Mucosa of rectum (tissue), 2 donors: ENCODE results near the gene PAX7.
"Not testable (repeated sequence)": the region's sequence is repeated elsewhere in the genome, so short reads cannot be mapped to it uniquely, and the experiment has no call there.

Experiments
- H3K27ac ChIP-seq, 2 donors: one replicate each; pipeline ENCODE4 v1.7.0; 2013; ENCODE audit warnings: inconsistent platforms in 2 of 2, low read depth in 2 of 2, low read length in 2 of 2
- H3K27me3 ChIP-seq, 2 donors: one replicate each; pipeline ENCODE4 v1.7.0; 2013; ENCODE audit warnings: low read length in 2 of 2; ENCODE audit not compliant: control insufficient read depth in 2 of 2, insufficient read depth in 2 of 2
- H3K36me3 ChIP-seq, 2 donors: one replicate each; pipeline ENCODE4 v1.7.0; 2013; ENCODE audit warnings: low read length in 2 of 2; ENCODE audit not compliant: control insufficient read depth in 2 of 2, insufficient read depth in 2 of 2
- H3K4me1 ChIP-seq, 2 donors: one replicate each; pipeline ENCODE4 v1.7.0; 2013; ENCODE audit warnings: low read length in 2 of 2, mild to moderate bottlenecking in 1 of 2; ENCODE audit not compliant: control insufficient read depth in 2 of 2, insufficient read depth in 2 of 2
- H3K4me3 ChIP-seq, 2 donors: one replicate each; pipeline ENCODE4 v1.7.0; 2013; ENCODE audit warnings: low read length in 2 of 2
- H3K9ac ChIP-seq, 2 donors: one replicate each; pipeline ENCODE4 v1.7.0; 2013; ENCODE audit warnings: low read length in 2 of 2, low read depth in 1 of 2, mild to moderate bottlenecking in 1 of 2
- H3K9me3 ChIP-seq, 2 donors: one replicate each; pipeline ENCODE4 v1.7.0; 2013; ENCODE audit warnings: low read length in 2 of 2; ENCODE audit not compliant: control insufficient read depth in 2 of 2
- donor health status: healthy.
- donor health status: Normal muscosa, but diverticular disease.

Gene PAX7

DNA sequence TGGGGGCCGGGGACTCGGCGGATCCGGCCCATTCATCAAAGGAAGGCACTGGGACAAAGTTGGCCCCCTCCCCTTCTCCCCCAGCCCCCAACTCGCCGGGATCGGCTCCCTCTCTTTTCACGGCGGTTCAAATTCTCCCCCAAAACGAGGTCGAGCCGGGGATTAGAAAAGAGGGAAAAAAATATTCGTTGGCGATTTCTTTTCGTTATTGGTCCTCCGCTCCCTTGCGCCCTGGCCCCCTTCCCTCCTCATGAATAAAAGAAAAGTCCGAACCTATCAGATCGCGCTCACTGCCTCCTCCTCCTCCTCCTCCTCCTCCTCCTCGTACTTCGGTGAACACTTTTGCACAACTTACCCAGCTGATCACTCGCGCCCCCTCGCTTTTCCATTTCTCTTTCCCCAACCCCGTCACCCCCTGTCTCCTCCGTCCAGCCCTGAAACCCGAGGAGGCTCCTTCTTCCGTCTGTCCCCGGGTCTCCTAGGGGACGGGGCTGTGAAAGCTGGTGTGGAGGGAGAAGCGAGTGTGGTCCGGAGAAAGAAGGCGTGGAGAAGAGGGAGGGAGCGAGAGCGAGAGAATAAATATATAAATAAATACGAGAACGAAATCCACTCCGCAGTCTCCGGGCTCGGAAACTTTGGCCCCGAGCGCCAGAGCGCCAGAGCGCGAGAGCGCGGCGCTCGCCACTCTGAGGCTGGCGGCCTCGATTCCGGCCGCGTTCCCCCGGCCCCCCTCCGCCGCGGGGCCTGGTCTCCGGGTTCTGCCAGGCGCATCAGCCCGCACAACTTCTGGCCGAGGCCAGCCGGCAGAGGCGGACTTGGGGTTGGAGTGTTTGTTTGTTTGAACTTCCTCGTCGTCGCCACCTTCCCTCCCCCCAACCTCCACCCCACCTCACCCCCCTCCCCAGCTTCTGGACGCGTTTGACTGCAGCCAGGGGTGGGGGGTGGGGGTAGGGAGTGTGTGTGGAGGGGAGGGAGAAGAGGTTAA, at the start of gene PAX7:
Gene PAX7, plus strand, starts transcription at position 336 of the 985 bp plus-strand sequence. CDS start 758 bp downstream, outside the sequence.
- H3K9me3 ChIP-seq = no peaks in the 10 kb centered on the region
- no peaks in the 10 kb centered on the region for H3K36me3 ChIP-seq
- no peak within 1 kb of the TSS for H3K4me3 ChIP-seq
- no peaks in the 10 kb centered on the region for H3K4me1 ChIP-seq
- H3K27ac ChIP-seq = no peak within 1 kb of the TSS
- no peak within 1 kb of the TSS for H3K9ac ChIP-seq
- H3K27me3 ChIP-seq = peaks cover 45 to 73% of the 10 kb centered on the region in 2 donors

DNA sequence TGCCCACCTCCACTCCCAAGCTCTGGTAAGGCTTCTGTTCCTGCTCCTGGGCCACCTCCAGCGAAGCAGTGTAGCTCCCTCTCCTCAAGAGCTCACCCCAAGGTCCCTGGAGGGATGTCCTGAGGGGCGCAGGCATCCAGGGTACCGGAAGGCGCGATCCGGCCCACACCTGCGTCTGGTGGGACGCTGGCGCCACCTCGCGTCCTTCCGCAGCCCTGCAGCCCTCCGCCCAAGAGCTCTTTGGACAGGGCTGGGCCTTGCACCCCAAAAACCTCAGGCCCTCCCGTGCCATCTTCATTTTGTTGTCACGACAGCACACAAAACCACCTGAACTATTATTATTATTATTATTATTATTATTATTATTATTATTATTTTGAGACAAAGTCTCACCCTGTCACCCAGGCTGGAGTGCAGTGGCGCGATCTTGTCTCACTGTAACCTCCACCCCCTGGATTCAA, 49.2 kb upstream of the PAX7 start:
- H3K9me3 ChIP-seq = no peaks in the 10 kb centered on the region
- no peak overlapping the region for H3K27ac ChIP-seq
- no peak overlapping the region for H3K4me3 ChIP-seq
- H3K27me3 ChIP-seq = peaks cover 1 to 10% of the 10 kb centered on the region in 2 donors
- H3K36me3 ChIP-seq = no peaks in the 10 kb centered on the region
- peaks cover 0 to 2% of the 10 kb centered on the region in 2 donors for H3K4me1 ChIP-seq
- no peak overlapping the region for H3K9ac ChIP-seq

DNA sequence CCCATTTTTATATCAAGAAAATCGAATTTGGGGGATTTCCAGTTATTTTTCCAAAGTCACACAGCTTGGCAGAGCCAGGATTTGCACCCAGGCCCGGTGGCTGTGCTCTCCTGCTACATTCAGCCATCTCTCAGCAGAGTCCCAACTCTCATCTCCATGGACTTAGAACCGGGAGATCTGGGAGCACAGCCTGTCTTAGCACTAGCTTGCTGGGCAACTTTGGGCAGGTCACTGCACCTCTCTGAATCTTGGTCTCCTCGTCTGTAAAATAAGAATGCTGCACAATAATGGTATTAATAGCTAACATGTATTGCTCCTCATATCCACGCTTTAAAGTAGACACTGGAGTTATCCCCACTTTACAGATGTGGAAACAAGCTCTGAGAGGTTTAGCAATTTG, 47.8 kb upstream of the PAX7 start:
- H3K9ac ChIP-seq = no peak overlapping the region
- H3K27me3 ChIP-seq = peaks cover 5 to 10% of the 10 kb centered on the region in 2 donors

DNA sequence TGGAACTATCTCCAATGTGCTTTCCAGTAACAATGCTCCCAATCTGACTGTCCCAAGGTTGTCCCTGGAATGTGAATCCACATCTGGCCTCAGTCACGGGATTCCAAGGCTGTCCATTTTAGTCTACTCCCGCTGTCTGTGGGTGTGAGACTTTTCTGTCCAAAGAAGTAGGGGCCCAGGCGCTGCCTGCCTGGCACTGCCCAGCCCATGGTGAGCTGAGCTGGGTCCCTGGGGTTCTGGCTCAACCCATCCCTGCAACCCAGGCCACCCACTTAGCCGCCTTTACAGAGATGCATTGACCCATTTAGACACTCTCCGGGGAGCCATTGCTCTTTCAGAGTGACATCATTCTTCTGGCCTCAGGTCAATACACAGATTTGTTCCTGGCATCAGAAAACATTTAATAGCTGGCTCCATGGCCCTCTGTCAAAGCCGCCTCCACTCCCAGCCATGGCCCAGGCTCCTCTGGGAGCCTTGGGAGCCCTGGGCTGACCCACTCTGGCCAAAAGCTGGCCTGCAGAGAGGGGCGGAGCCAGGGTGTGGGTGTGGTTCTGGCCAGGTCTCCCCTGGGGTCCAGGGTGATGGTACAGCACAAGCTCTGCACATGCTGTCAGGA, 47.2 kb upstream of the PAX7 start:
- H3K4me3 ChIP-seq = no peak overlapping the region
- no peaks in the 10 kb centered on the region for H3K36me3 ChIP-seq
- no peak overlapping the region for H3K27ac ChIP-seq
- peaks cover 5 to 10% of the 10 kb centered on the region in 2 donors for H3K27me3 ChIP-seq
- no peak overlapping the region for H3K9ac ChIP-seq
- H3K9me3 ChIP-seq = no peaks in the 10 kb centered on the region
- H3K4me1 ChIP-seq = peaks cover 0 to 2% of the 10 kb centered on the region in 2 donors

More for the DNA sequence above, 47.8 kb upstream of the PAX7 start:
- no peaks in the 10 kb centered on the region for H3K9me3 ChIP-seq
- H3K36me3 ChIP-seq = no peaks in the 10 kb centered on the region
- H3K4me1 ChIP-seq = peaks cover 0 to 2% of the 10 kb centered on the region in 2 donors
- no peak overlapping the region for H3K27ac ChIP-seq
- no peak overlapping the region for H3K4me3 ChIP-seq

DNA sequence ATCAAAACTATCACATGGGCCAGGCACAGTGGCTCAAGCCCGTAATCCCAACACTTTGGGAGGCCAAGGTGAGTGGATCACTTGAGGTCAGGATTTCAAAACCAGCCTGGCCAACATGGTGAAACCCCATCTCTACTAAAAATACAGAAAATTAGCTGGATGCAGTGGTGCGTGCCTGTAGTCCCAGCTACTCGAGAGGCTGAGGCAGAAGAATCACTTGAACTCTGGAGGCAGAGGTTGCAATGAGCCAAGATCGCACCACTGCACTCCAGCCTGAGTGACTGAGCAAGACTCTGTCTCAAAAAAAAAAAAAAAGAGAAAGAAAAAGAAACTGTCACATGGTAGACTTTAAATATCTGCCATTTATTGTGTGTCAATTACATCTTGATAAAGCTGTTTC, 44.6 kb upstream of the PAX7 start:
- not testable (repeated sequence) for H3K9ac ChIP-seq, H3K9me3 ChIP-seq, H3K27me3 ChIP-seq, H3K27ac ChIP-seq, H3K4me1 ChIP-seq, H3K36me3 ChIP-seq, H3K4me3 ChIP-seq

DNA sequence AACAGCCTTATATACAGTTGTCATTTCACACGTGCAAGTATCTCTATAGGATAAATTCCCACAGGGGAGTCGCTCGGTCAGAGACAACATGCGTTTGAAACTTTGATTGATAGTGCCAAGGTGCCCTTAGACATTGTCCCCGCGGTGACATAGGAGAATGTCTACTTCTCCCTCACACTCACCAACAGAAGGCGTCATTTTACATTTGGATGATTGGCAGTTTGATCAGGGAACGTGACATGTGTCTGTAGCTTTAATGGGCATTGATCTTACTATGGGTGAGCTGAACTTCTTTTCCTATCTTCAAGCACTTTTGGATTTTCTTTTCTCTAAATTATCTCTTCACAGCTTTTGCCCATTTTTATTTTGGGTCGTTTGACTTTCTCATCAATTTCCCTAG, 42.6 kb upstream of the PAX7 start:
- H3K9me3 ChIP-seq = no peaks in the 10 kb centered on the region
- no peak overlapping the region for H3K27ac ChIP-seq
- no peaks in the 10 kb centered on the region for H3K36me3 ChIP-seq
- peaks cover 4 to 5% of the 10 kb centered on the region in 2 donors for H3K27me3 ChIP-seq
- H3K4me3 ChIP-seq = no peak overlapping the region
- H3K4me1 ChIP-seq = peaks cover 0 to 2% of the 10 kb centered on the region in 2 donors
- H3K9ac ChIP-seq = no peak overlapping the region

DNA sequence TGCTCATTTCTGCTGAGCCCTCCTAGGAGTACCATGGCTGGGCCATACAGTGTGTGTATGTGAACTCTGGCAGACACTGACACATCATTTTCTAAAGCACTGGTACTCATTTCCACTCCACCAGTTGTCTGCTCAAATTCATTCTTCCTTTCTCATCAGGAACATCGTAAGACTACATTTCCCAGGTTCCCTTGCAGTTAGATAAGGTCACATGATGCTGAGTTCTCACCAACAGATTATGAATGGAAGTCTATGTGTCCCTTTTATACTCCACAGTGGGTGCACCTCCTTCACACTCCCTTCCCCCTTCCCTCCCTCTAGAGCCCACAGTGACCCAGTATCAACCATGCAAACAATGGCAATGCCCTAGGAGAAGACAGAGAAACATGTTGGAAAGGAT, 38.3 kb upstream of the PAX7 start:
- Histone ChIP-seq H3K27me3 (peaks cover 3 to 10% of the 10 kb centered on the region in 2 donors), H3K9me3 (no peaks in the 10 kb centered on the region)

DNA sequence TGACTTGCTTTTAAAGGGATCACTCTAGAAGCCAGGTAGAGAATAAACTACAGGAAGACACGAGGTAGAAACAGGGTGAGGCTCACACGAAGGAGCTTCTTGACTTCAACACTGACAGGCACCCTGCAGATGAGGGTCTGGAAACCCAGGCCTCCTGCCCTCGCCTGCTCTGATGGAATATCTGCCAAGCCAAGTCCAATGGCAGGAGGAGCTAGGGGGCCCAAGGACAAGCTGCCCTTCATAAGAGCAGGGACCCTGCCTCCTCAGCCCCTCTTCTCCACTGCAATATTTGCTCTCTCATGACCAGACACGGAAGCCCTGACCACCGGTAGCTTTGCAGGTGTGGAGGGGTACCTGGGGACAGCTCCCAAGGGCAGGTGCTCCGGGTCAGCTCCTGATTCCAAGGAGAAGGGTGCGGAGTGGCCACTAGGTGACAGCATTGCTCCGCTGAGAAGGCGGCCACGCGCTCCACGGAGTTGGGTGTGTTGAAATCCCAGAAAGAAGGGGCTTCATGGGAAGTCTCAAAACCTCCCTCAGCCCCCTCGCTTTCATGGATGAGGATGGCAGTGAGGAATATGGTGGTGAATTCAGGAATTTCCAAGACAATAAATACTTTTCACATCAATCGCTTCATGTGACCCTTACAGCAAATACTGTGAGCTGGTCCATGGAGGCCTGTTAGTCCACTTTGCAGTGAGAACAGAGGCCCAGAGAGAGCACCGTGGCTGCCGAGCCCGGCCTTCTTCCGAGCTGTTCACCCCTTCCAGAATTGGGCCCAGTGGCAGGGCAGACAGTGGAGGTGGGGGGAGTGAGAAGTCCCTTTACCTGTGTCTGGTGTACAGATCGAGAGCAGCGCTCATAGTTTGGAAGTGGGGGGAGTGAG, 33.2 kb upstream of the PAX7 start:
- Histone ChIP-seq H3K27ac (no peak overlapping the region), H3K36me3 (no peaks in the 10 kb centered on the region), H3K9ac (no peak overlapping the region), H3K4me1 (peaks cover 0 to 4% of the 10 kb centered on the region in 2 donors), H3K27me3 (peaks cover 12 to 13% of the 10 kb centered on the region in 2 donors), H3K4me3 (no peak overlapping the region), H3K9me3 (no peaks in the 10 kb centered on the region)

More for the DNA sequence above, 38.3 kb upstream of the PAX7 start:
- Histone ChIP-seq H3K4me1 (no peaks in the 10 kb centered on the region), H3K4me3 (no peak overlapping the region), H3K27ac (no peak overlapping the region), H3K9ac (no peak overlapping the region), H3K36me3 (no peaks in the 10 kb centered on the region)

DNA sequence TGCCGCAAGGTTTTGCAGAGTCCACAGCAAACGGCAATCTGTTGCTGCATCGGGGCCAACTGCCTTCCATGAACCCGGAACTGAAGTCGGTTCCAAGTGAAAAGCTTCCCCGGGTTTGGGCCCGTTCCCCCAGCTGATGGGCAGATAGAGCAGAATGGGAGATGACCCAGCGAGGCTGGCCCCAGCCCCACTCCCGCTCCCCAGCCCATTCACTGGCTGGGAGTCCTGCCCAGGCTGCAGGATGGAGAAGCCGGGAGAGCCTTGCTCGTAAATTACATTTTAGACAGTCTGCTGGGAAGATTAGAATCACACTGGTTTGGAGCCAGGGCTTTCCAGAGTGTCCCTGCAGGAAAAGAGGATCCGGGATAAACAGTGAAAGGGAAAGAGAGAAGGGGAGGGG, 31.6 kb upstream of the PAX7 start:
- H3K4me1 ChIP-seq = peaks cover 0 to 4% of the 10 kb centered on the region in 2 donors
- H3K27me3 ChIP-seq = peaks cover 10 to 15% of the 10 kb centered on the region in 2 donors
- H3K9ac ChIP-seq = no peak overlapping the region
- H3K36me3 ChIP-seq = no peaks in the 10 kb centered on the region
- H3K27ac ChIP-seq = no peak overlapping the region
- H3K9me3 ChIP-seq = no peaks in the 10 kb centered on the region
- H3K4me3 ChIP-seq = no peak overlapping the region
